GM23338 (cell line): ENCODE measurements around the gene RAB37.

Experiments
- CREB1 ChIP-seq: fragments of 250-450 bp; sonication (Bioruptor Pico); IDR thresholded peaks from 2 replicates; pipeline ENCODE4 v1.5.0; 2020; ENCODE audit warnings: low read depth, mild to moderate bottlenecking, moderate library complexity
- CTCF ChIP-seq, 2 experiments: fragments of 200-600 bp in 1 of 2; sonication (generic) in 1 of 2; conservative IDR thresholded peaks; 2 replicates each; pipeline versions ENCODE4 v1.5.1 to v1.6.1; 2016 to 2017; ENCODE audit warnings: antibody characterized with exemption in 2 of 2, low read depth in 2 of 2, mild to moderate bottlenecking in 2 of 2, moderate library complexity in 1 of 2
- ETS1 ChIP-seq: IDR thresholded peaks from 2 replicates; pipeline ENCODE4 v1.6.1; 2016; ENCODE audit warnings: antibody characterized with exemption
- EZH2 ChIP-seq: fragments of 200-600 bp; sonication (generic); IDR thresholded peaks from one replicate; pipeline ENCODE4 v1.8.0; 2017; ENCODE audit warnings: antibody characterized with exemption, mild to moderate bottlenecking, low read depth; ENCODE audit not compliant: unreplicated experiment
- EZH2phosphoT487 ChIP-seq: fragments of 200-600 bp; sonication (generic); IDR thresholded peaks from one replicate; pipeline ENCODE4 v1.8.1; 2018; ENCODE audit warnings: antibody characterized with exemption; ENCODE audit not compliant: unreplicated experiment
- POLR2AphosphoS5 ChIP-seq: IDR thresholded peaks from 2 replicates; pipeline ENCODE4 v1.6.1; 2016; ENCODE audit warnings: antibody characterized with exemption, low read depth
- REST ChIP-seq: IDR thresholded peaks from one replicate; pipeline ENCODE4 v1.6.1; 2018; ENCODE audit warnings: antibody characterized with exemption; ENCODE audit not compliant: unreplicated experiment
- STAT1 ChIP-seq: IDR thresholded peaks from one replicate; pipeline ENCODE4 v1.6.1; 2016; ENCODE audit warnings: antibody characterized with exemption; ENCODE audit not compliant: unreplicated experiment
- ZNF331 ChIP-seq: fragments of 250-450 bp; sonication (Bioruptor Pico); IDR thresholded peaks from 2 replicates; pipeline ENCODE4 v1.5.0; 2020; ENCODE audit warnings: low read depth, mild to moderate bottlenecking, moderate library complexity

GRCh38 chr17:74697515-74697914 lies 39.5 kb upstream of the RAB37 start:
- TF ChIP-seq CTCF (conservative IDR thresholded peaks at IDR 0.05; ENCODE audit: low read depth in 2 of 2), result no peak
- no peak for TF ChIP-seq EZH2
- TF ChIP-seq POLR2AphosphoS5, result no peak
- TF ChIP-seq CREB1, result no peak
- no peak for TF ChIP-seq EZH2phosphoT487
- TF ChIP-seq REST, result no peak
- no peak for TF ChIP-seq ZNF331 (CRISPR knock-in tag)
- no peak for TF ChIP-seq ETS1
- no peak for TF ChIP-seq STAT1
